ENCODE measurements around the gene CDH23. TPM values are rescaled to one million over a fixed set of nuclear protein-coding genes. Genes with fewer than 3 reads are reported as not detected.

Gene CDH23
- polyA plus RNA-seq, 2 of the 4 experiments (the other 2 are of a cell fraction) = 1.1 to 2.3 TPM

DNA sequence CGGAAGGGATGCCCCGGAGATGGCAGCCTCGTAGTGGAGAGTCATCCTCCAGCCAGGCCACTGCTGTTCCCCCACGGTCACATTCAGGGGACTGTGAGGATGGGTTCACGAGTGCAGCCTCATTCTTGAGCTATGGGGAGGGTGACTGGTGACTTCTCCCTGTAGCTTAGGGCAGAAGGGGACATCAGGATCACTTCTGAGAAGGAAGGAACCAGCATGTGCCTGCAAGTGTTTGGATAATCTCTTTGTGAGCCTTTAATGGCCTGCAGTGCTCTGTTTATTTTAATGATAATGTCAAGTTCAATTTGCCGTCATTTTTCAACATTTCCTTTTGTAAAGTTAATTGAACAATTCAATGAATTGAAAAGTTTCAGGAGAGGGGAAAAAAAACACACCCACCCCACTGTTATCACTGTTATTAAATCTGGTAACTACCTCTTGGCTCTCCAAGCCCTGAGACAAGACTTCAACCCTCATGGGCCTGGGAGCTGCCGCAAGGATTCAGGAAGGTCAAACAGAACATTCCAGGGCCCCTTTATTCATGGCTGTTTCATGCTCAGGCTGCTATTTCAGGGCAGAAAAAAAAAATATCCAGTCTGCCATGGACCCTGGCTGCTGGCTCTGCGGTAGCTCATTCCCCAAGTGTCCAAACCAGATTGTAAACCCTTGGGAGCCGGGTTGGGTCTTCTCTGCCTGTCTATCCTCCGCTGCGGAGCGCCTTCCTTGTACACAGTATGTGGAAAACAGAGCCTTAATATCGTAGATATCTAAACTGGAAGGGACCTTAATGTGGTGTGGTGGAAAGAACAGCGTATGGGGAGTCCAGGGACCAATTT lies 100.4 kb downstream of the CDH23 start:
- H3K4me2 ChIP-seq = no peak overlapping the region
- FAIRE-seq (no peak), ATAC-seq (no peak), DNase-seq (ENCODE audit: low read depth in 1 of 2, low spot score in 1 of 2) (no peak)
- CTCF ChIA-PET = interaction anchor here (1.2 to 2.3 kb wide), 6 partner anchors 29 to 210 kb away, joined by 3 to 6 read pairs (median 4); no protein-coding TSS in a partner anchor
- TF ChIP-seq NR3C1 (IDR thresholded peaks at IDR 0.05) = no peak
- TF ChIP-seq CBX2 (IDR thresholded peaks at IDR 0.05; ENCODE audit: borderline replicate concordance, low read depth) = no peak
- no peak for TF ChIP-seq MAFK (IDR thresholded peaks at IDR 0.05; ENCODE audit: partially characterized antibody)
- TF ChIP-seq, protein P1, sequence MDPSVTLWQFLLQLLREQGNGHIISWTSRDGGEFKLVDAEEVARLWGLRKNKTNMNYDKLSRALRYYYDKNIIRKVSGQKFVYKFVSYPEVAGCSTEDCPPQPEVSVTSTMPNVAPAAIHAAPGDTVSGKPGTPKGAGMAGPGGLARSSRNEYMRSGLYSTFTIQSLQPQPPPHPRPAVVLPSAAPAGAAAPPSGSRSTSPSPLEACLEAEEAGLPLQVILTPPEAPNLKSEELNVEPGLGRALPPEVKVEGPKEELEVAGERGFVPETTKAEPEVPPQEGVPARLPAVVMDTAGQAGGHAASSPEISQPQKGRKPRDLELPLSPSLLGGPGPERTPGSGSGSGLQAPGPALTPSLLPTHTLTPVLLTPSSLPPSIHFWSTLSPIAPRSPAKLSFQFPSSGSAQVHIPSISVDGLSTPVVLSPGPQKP (IDR thresholded peaks at IDR 0.05; ENCODE audit: low read depth, low read length) = no peak
- TF ChIP-seq, protein P2, sequence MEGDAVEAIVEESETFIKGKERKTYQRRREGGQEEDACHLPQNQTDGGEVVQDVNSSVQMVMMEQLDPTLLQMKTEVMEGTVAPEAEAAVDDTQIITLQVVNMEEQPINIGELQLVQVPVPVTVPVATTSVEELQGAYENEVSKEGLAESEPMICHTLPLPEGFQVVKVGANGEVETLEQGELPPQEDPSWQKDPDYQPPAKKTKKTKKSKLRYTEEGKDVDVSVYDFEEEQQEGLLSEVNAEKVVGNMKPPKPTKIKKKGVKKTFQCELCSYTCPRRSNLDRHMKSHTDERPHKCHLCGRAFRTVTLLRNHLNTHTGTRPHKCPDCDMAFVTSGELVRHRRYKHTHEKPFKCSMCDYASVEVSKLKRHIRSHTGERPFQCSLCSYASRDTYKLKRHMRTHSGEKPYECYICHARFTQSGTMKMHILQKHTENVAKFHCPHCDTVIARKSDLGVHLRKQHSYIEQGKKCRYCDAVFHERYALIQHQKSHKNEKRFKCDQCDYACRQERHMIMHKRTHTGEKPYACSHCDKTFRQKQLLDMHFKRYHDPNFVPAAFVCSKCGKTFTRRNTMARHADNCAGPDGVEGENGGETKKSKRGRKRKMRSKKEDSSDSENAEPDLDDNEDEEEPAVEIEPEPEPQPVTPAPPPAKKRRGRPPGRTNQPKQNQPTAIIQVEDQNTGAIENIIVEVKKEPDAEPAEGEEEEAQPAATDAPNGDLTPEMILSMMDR (IDR thresholded peaks at IDR 0.05) = no peak
- no peak for TF ChIP-seq ZFP36 (IDR thresholded peaks at IDR 0.05; ENCODE audit: borderline replicate concordance, partially characterized antibody)
- TF ChIP-seq, protein P3, sequence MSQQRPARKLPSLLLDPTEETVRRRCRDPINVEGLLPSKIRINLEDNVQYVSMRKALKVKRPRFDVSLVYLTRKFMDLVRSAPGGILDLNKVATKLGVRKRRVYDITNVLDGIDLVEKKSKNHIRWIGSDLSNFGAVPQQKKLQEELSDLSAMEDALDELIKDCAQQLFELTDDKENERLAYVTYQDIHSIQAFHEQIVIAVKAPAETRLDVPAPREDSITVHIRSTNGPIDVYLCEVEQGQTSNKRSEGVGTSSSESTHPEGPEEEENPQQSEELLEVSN (IDR thresholded peaks at IDR 0.05; ENCODE audit: borderline replicate concordance, low read depth) = no peak
- no peak for TF ChIP-seq JUN (IDR thresholded peaks at IDR 0.05)
- no peak for TF ChIP-seq HDAC2 (IDR thresholded peaks at IDR 0.05)
- no peak for TF ChIP-seq NPAS2 (CRISPR knock-in tag; IDR thresholded peaks at IDR 0.05; ENCODE audit: borderline replicate concordance)
- TF ChIP-seq KDM1A (IDR thresholded peaks at IDR 0.05; ENCODE audit: low read depth) = no peak
- no peak for TF ChIP-seq FOSL2 (IDR thresholded peaks at IDR 0.05)
- no peak for TF ChIP-seq FOSL2 (CRISPR knock-in tag; IDR thresholded peaks at IDR 0.05)
- H3K27ac ChIP-seq = no peak overlapping the region
- H3K4me3 ChIP-seq = no peak overlapping the region
- no peaks in the 10 kb centered on the region for H3K9me3 ChIP-seq
- no peaks in the 10 kb centered on the region for H3K4me1 ChIP-seq
- POLR2A ChIA-PET = no interaction called here
- 51% methylated on average over 10 of the region's 14 CpGs for WGBS (ENCODE audit: missing lambda C conversion rate)

DNA sequence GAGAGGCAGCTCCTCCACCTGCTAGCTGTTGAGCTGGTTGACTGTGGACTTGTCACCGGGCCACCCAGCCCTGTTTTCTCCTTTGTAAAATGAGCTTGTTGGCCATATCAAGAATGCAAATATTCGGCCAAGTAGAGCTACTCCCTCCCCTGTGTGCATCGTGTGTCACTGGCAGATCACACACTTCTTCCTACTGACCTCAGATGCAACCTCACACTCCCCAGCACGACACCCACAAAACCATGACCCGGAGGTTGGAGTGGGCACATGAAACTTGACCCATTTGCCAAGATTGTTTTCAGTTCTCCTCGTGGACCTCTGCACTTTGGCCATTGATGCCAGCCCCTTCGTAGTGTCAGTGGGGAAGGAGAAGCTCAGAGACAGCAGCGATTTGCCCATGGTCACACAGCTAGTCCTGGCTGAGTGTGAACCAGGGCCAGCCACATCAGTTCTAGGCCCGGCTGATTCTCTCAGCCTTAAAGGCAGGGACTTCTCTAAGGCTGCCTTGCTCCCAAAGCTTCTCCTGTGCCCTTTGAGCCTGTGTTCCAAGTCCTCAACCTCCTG lies 101.1 kb downstream of the CDH23 start:
- no peak for TF ChIP-seq HOXB13 (CRISPR knock-in tag; IDR thresholded peaks at IDR 0.05; ENCODE audit: low read depth)
- TF ChIP-seq TP53 (CRISPR knock-in tag; IDR thresholded peaks at IDR 0.05) = no peak
- TF ChIP-seq, protein P4, sequence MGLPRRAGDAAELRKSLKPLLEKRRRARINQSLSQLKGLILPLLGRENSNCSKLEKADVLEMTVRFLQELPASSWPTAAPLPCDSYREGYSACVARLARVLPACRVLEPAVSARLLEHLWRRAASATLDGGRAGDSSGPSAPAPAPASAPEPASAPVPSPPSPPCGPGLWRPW (IDR thresholded peaks at IDR 0.05) = no peak
- TF ChIP-seq RFX5 (IDR thresholded peaks at IDR 0.05) = no peak
- no peak for TF ChIP-seq HOXB5 (CRISPR knock-in tag; IDR thresholded peaks at IDR 0.05)
- TF ChIP-seq KDM5A (IDR thresholded peaks at IDR 0.05) = no peak
- TF ChIP-seq, protein P5, sequence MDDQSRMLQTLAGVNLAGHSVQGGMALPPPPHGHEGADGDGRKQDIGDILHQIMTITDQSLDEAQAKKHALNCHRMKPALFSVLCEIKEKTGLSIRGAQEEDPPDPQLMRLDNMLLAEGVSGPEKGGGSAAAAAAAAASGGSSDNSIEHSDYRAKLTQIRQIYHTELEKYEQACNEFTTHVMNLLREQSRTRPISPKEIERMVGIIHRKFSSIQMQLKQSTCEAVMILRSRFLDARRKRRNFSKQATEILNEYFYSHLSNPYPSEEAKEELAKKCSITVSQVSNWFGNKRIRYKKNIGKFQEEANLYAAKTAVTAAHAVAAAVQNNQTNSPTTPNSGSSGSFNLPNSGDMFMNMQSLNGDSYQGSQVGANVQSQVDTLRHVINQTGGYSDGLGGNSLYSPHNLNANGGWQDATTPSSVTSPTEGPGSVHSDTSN (IDR thresholded peaks at IDR 0.05) = no peak
- no peak for TF ChIP-seq POLR2A (IDR thresholded peaks at IDR 0.05; ENCODE audit: low read length)
- TF ChIP-seq NFE2L2 (conservative IDR thresholded peaks at IDR 0.05; ENCODE audit: low read length) = no peak
- TF ChIP-seq, protein P6, sequence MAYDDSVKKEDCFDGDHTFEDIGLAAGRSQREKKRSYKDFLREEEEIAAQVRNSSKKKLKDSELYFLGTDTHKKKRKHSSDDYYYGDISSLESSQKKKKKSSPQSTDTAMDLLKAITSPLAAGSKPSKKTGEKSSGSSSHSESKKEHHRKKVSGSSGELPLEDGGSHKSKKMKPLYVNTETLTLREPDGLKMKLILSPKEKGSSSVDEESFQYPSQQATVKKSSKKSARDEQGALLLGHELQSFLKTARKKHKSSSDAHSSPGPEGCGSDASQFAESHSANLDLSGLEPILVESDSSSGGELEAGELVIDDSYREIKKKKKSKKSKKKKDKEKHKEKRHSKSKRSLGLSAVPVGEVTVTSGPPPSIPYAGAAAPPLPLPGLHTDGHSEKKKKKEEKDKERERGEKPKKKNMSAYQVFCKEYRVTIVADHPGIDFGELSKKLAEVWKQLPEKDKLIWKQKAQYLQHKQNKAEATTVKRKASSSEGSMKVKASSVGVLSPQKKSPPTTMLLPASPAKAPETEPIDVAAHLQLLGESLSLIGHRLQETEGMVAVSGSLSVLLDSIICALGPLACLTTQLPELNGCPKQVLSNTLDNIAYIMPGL (CRISPR knock-in tag; IDR thresholded peaks at IDR 0.05; ENCODE audit: borderline replicate concordance) = no peak
- no peak for TF ChIP-seq EHF (CRISPR knock-in tag; IDR thresholded peaks at IDR 0.05)
- no peak for TF ChIP-seq FOXS1 (CRISPR knock-in tag; IDR thresholded peaks at IDR 0.05)
- TF ChIP-seq BHLHE40 (IDR thresholded peaks at IDR 0.05; ENCODE audit: low read depth, low read length) = no peak
- TF ChIP-seq ESRRA (IDR thresholded peaks at IDR 0.05; ENCODE audit: borderline replicate concordance, low read length) = no peak
- no peak for TF ChIP-seq FOSL2 (IDR thresholded peaks at IDR 0.05)
- TF ChIP-seq FOSL2 (CRISPR knock-in tag; IDR thresholded peaks at IDR 0.05) = no peak
- no peak for TF ChIP-seq SREBF2 (IDR thresholded peaks at IDR 0.05)
- no peak for TF ChIP-seq MAZ (IDR thresholded peaks at IDR 0.05; ENCODE audit: borderline replicate concordance, low read depth, low read length)
- Histone ChIP-seq H3K4me3 (no peak overlapping the region), H3K27ac (no peak overlapping the region), H3K4me2 (no peak overlapping the region), H3K4me1 (no peaks in the 10 kb centered on the region), H3K9me3 (no peaks in the 10 kb centered on the region)
- ChIA-PET CTCF (interaction anchor here (1.1 to 1.3 kb wide), 3 partner anchors 70 to 183 kb away, joined by 3 to 4 read pairs (median 3); partner anchors contain the start of gene CDH23), POLR2A (no interaction called here)
- ATAC-seq (no peak), DNase-seq (ENCODE audit: low read depth in 1 of 2, low spot score in 1 of 2) (no peak), FAIRE-seq (no peak)
- WGBS (ENCODE audit: missing lambda C conversion rate) = 16% methylated on average over 8 of the region's 9 CpGs

Measured in A549 (cell line).